Panc1 (cell line): ENCODE measurements around the gene EHBP1. TPM values are rescaled to one million over a fixed set of nuclear protein-coding genes. Genes with fewer than 3 reads are reported as not detected.

Source experiments
- ATAC-seq: fragments of 200-7000 bp; cut with Tn5 transposase; 2 replicates; pipeline ENCODE4 v1.9.1; 2020; ENCODE audit warnings: mild to moderate bottlenecking, moderate library complexity
- BruUV-seq: library from RNA; stranded (reverse); fragments of 400-500 nt; replicated peaks from 2 replicates; lab custom pipeline; 2021; lab: Mats Ljungman, UMichigan
- CTCF ChIA-PET: fragments of 300-600 bp; sonication (Branson Sonifier 250); formaldehyde crosslinking; loops from one replicate; lab custom pipeline; 2022; ENCODE audit warnings: antibody characterized with exemption; lab: Charles Lee
- POLR2A ChIA-PET: fragments of 300-600 bp; sonication (Branson Sonifier 250); formaldehyde crosslinking; loops from one replicate; lab custom pipeline; 2022; ENCODE audit warnings: antibody characterized with exemption; lab: Charles Lee
- DNase-seq: peaks from one replicate; pipeline ENCODE4 v3.0.0-alpha.2; 2010; ENCODE audit warnings: low read depth, low spot score
- H3K27ac ChIP-seq: 2 replicates; pipeline ENCODE4 v1.5.1; 2011; ENCODE audit warnings: mild to moderate bottlenecking, low read length, inconsistent platforms
- H3K27me3 ChIP-seq: fragments of 200-500 bp; sonication (Bioruptor generic); 2 replicates; pipeline ENCODE4 v1.6.0; 2014; ENCODE audit warnings: low read length, inconsistent platforms; ENCODE audit not compliant: control insufficient read depth, insufficient read depth
- H3K36me3 ChIP-seq: fragments of 200-500 bp; sonication (Bioruptor generic); 2 replicates; pipeline ENCODE4 v1.5.1; 2014; ENCODE audit warnings: inconsistent platforms, mild to moderate bottlenecking, low read length, moderate library complexity; ENCODE audit not compliant: control insufficient read depth, insufficient read depth
- H3K4me1 ChIP-seq: 2 replicates; pipeline ENCODE4 v1.5.1; 2011; ENCODE audit warnings: inconsistent platforms, mild to moderate bottlenecking, low read length, moderate library complexity; ENCODE audit not compliant: control insufficient read depth, insufficient read depth
- H3K4me3 ChIP-seq, 2 experiments: 2 replicates each; pipeline ENCODE4 v1.5.1; 2011 to 2012; ENCODE audit warnings: low read depth in 2 of 2, low read length in 2 of 2, mild to moderate bottlenecking in 2 of 2, inconsistent platforms in 1 of 2, moderate library complexity in 1 of 2
- H3K9me3 ChIP-seq: fragments of 200-500 bp; sonication (Bioruptor generic); 2 replicates; pipeline ENCODE4 v1.5.1; 2014; ENCODE audit warnings: low read depth, mild to moderate bottlenecking, inconsistent platforms, low read length, moderate library complexity; ENCODE audit not compliant: control insufficient read depth, insufficient read depth
- POLR2AphosphoS5 ChIP-seq: IDR thresholded peaks from 2 replicates; pipeline ENCODE4 v1.6.1; 2012; ENCODE audit warnings: mild to moderate bottlenecking, low read depth, low read length, moderate library complexity
- SIN3A ChIP-seq: IDR thresholded peaks from 2 replicates; pipeline ENCODE4 v1.6.1; 2012; ENCODE audit warnings: low read depth, mild to moderate bottlenecking, low read length, moderate library complexity, borderline replicate concordance; ENCODE audit not compliant: insufficient read depth
- TCF7L2 ChIP-seq: IDR thresholded peaks from 2 replicates; pipeline ENCODE4 v1.6.1; 2011; ENCODE audit warnings: mild to moderate bottlenecking, low read depth, low read length, inconsistent platforms
- in situ Hi-C: cut with HindIII; loops from 2 replicates; pipeline ENCODE4 v1.10.0; 2016; ENCODE audit warnings: low sequenced_read_pairs, low pct_unique_long_range_greater_than_20kb
- intact Hi-C: fragments of 100-400 bp; cut with micrococcal nuclease; formaldehyde crosslinking; loops from one replicate; pipeline ENCODE4 v1.10.0; 2022; ENCODE audit not compliant: unreplicated experiment
- total RNA-seq: library from RNA; stranded (reverse); gene quantifications from one replicate; pipeline ENCODE4 v1.2.1, GENCODE V29; 2021; ENCODE audit not compliant: unreplicated experiment
- TF ChIP-seq, protein P1 (sequence below), 2 experiments: IDR thresholded peaks; 2 replicates each; pipeline ENCODE4 v1.6.1; 2011 to 2012; ENCODE audit warnings: low read depth in 2 of 2, control low read depth in 1 of 2, low read length in 1 of 2, mild to moderate bottlenecking in 1 of 2, moderate library complexity in 1 of 2; ENCODE audit not compliant: insufficient read depth in 1 of 2
- TF ChIP-seq, protein P2 (sequence below): fragments of 450-650 bp; IDR thresholded peaks from 2 replicates; pipeline ENCODE4 v1.5.1; 2017; ENCODE audit warnings: mild to moderate bottlenecking

The EHBP1 gene
- total RNA-seq, 1 experiment from 2014 or later = 46.1 TPM

DNA sequence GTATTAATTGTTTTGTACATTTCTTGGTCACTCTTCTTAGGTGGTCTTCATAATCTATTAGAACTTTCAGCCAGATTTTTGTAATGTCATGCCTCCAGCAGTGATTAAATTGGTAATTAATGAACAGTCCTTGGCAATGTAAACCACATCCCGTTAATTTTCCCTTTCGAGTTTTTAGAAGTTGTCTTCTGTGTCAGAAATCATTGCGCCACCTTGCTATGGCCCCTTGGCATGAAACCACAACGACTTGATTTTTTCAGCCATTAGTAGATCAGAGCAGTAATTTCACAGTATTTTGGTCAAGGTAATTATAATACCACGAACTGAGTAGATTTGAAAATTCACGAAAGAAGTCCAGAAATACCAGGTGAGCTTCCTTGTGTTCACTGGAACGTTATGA, 259.2 kb downstream of the EHBP1 start:
- DNase-seq (no peak), ATAC-seq (no peak)
- Histone ChIP-seq H3K27me3 (no peaks in the 10 kb centered on the region), H3K9me3 (no peaks in the 10 kb centered on the region), H3K27ac (no peak overlapping the region), H3K36me3 (no peaks in the 10 kb centered on the region), H3K4me3 (no peak overlapping the region), H3K4me1 (no peaks in the 10 kb centered on the region)
- TF ChIP-seq POLR2AphosphoS5 (no peak), SIN3A (no peak), TCF7L2 (no peak)
- TF ChIP-seq, protein P1, sequence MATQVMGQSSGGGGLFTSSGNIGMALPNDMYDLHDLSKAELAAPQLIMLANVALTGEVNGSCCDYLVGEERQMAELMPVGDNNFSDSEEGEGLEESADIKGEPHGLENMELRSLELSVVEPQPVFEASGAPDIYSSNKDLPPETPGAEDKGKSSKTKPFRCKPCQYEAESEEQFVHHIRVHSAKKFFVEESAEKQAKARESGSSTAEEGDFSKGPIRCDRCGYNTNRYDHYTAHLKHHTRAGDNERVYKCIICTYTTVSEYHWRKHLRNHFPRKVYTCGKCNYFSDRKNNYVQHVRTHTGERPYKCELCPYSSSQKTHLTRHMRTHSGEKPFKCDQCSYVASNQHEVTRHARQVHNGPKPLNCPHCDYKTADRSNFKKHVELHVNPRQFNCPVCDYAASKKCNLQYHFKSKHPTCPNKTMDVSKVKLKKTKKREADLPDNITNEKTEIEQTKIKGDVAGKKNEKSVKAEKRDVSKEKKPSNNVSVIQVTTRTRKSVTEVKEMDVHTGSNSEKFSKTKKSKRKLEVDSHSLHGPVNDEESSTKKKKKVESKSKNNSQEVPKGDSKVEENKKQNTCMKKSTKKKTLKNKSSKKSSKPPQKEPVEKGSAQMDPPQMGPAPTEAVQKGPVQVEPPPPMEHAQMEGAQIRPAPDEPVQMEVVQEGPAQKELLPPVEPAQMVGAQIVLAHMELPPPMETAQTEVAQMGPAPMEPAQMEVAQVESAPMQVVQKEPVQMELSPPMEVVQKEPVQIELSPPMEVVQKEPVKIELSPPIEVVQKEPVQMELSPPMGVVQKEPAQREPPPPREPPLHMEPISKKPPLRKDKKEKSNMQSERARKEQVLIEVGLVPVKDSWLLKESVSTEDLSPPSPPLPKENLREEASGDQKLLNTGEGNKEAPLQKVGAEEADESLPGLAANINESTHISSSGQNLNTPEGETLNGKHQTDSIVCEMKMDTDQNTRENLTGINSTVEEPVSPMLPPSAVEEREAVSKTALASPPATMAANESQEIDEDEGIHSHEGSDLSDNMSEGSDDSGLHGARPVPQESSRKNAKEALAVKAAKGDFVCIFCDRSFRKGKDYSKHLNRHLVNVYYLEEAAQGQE (IDR thresholded peaks at IDR 0.05; ENCODE audit: insufficient read depth in 1 of 2, low read depth in 2 of 2, low read length in 1 of 2) = no peak
- TF ChIP-seq, protein P2, sequence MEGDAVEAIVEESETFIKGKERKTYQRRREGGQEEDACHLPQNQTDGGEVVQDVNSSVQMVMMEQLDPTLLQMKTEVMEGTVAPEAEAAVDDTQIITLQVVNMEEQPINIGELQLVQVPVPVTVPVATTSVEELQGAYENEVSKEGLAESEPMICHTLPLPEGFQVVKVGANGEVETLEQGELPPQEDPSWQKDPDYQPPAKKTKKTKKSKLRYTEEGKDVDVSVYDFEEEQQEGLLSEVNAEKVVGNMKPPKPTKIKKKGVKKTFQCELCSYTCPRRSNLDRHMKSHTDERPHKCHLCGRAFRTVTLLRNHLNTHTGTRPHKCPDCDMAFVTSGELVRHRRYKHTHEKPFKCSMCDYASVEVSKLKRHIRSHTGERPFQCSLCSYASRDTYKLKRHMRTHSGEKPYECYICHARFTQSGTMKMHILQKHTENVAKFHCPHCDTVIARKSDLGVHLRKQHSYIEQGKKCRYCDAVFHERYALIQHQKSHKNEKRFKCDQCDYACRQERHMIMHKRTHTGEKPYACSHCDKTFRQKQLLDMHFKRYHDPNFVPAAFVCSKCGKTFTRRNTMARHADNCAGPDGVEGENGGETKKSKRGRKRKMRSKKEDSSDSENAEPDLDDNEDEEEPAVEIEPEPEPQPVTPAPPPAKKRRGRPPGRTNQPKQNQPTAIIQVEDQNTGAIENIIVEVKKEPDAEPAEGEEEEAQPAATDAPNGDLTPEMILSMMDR = no peak
- intact Hi-C loops (no loop called here), in situ Hi-C loops (no loop called here)
- ChIA-PET POLR2A (interaction anchor here (0.7 kb wide), 1 partner anchor 73 kb away, joined by 3 read pairs; no protein-coding TSS in a partner anchor), CTCF (no interaction called here)
- no TSS peak for BruUV-seq

DNA sequence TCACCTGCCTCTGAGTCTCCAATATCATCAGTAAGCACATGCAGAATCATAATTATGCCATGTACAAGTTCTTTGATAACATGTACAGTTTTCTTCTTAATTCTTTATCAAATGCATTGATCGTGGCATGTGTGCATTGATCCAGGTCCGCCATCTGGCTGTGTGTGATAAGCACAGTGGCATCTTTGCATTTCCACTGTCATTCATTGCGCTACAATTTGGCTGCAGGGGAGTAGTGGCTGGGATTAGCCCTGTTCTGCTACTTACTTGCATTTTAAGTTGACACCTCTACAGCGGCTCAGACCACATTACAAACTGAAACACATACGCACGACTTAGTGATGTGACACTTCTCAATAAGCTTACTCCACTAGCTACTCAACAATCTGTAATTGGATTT, 261.5 kb downstream of the EHBP1 start:
- ATAC-seq (no peak), DNase-seq (no peak)
- intact Hi-C loops = no loop called here
- Histone ChIP-seq H3K4me3 (no peak overlapping the region), H3K27me3 (no peaks in the 10 kb centered on the region), H3K4me1 (no peaks in the 10 kb centered on the region), H3K9me3 (no peaks in the 10 kb centered on the region), H3K36me3 (no peaks in the 10 kb centered on the region), H3K27ac (no peak overlapping the region)
- BruUV-seq = no TSS peak
- ChIA-PET CTCF (no interaction called here), POLR2A (no interaction called here)
- TF ChIP-seq POLR2AphosphoS5 = no peak
- TF ChIP-seq TCF7L2 = no peak
- TF ChIP-seq SIN3A = no peak
- TF ChIP-seq, protein P2 = no peak
- TF ChIP-seq, protein P1 (IDR thresholded peaks at IDR 0.05; ENCODE audit: insufficient read depth in 1 of 2, low read depth in 2 of 2, low read length in 1 of 2) = no peak
- in situ Hi-C loops = no loop called here
